Prostate gland (tissue), 2 donors: ENCODE results near the gene BCL7A. TPM values are rescaled to one million over a fixed set of nuclear protein-coding genes. Genes with fewer than 3 reads are reported as not detected.

Experiments
- DNase-seq: peaks from one replicate; pipeline ENCODE4 v3.0.0-alpha.2; 2019; ENCODE audit warnings: low spot score
- H3K27ac ChIP-seq, 2 donors: fragments of 200-600 bp; sonication (generic); 2 replicates each; pipeline ENCODE4 v1.5.1; 2017 to 2019
- H3K27me3 ChIP-seq: fragments of 200-600 bp; sonication (generic); replicated peaks from 2 replicates; pipeline ENCODE4 v1.5.1; 2019; ENCODE audit not compliant: insufficient read depth
- H3K36me3 ChIP-seq, 2 donors: fragments of 200-600 bp; sonication (generic); 1 replicate in 1 of 2; 2 replicates in 1 of 2; pipeline versions ENCODE4 v1.5.1 to v1.8.1; 2017 to 2019
- H3K4me1 ChIP-seq: fragments of 200-600 bp; sonication (generic); replicated peaks from 2 replicates; pipeline ENCODE4 v1.5.1; 2019
- H3K4me3 ChIP-seq, 2 donors: fragments of 200-600 bp; sonication (generic); 2 replicates each; pipeline ENCODE4 v1.5.1; 2017 to 2019
- H3K9me3 ChIP-seq: fragments of 200-600 bp; sonication (generic); 2 replicates; pipeline ENCODE4 v1.5.1; 2017
- CTCF ChIP-seq, 4 experiments: fragments of 200-600 bp in 2 of 4; fragments of 450-650 bp in 2 of 4; sonication (generic) in 2 of 4; IDR thresholded peaks; 1 replicate in 3 of 4; 2 replicates in 1 of 4; pipeline ENCODE4 v1.5.1; 2016 to 2019; ENCODE audit warnings: antibody characterized with exemption in 4 of 4, mild to moderate bottlenecking in 2 of 4, moderate library complexity in 2 of 4
- POLR2A ChIP-seq: fragments of 450-650 bp; IDR thresholded peaks from one replicate; pipeline ENCODE4 v1.6.1; 2016; ENCODE audit warnings: antibody characterized with exemption, mild to moderate bottlenecking
- POLR2AphosphoS5 ChIP-seq: sonication (generic); formaldehyde crosslinking; IDR thresholded peaks from one replicate; pipeline ENCODE4 v1.6.1; 2017; ENCODE audit warnings: antibody characterized with exemption
- WGBS: methylation state at CpG from one replicate; pipeline ENCODE4 v1.1.5; 2018; 5-methylcytosine and 5-hydroxymethylcytosine counted together
- intact Hi-C: fragments of 100-400 bp; cut with DNase I; formaldehyde crosslinking; loops from one replicate; pipeline ENCODE4 v1.14.2; 2022
- total RNA-seq, 2 donors: library from RNA; depleted of rRNA; stranded (reverse); fragments of >200 nt; gene quantifications; one replicate each; pipeline ENCODE4 v1.1.0, GENCODE V29; 2016

The BCL7A gene
- total RNA-seq, 2 donors from 2014 or later = 10.3 to 15.4 TPM

GRCh38 chr12:122064780-122065588, 43.3 kb downstream of the BCL7A start:
- intact Hi-C loops = loop anchor here (5.0 kb wide), 1 partner anchor 37 kb away; no protein-coding TSS in a partner anchor
- no peak for DNase-seq
- peak overlapping the region; percentile 69 to 77 for H3K27ac ChIP-seq
- H3K4me3 ChIP-seq = no peak overlapping the region
- no peaks in the 10 kb centered on the region for H3K27me3 ChIP-seq
- H3K4me1 ChIP-seq = peaks cover 9% of the 10 kb centered on the region
- H3K36me3 ChIP-seq = no peaks in the 10 kb centered on the region
- 62% methylated on average over 16 of the region's 16 CpGs for WGBS
- no peaks in the 10 kb centered on the region for H3K9me3 ChIP-seq
- no peak for TF ChIP-seq POLR2A
- TF ChIP-seq POLR2AphosphoS5 = no peak
- no peak for TF ChIP-seq CTCF (IDR thresholded peaks at IDR 0.05)

GRCh38 chr12:122067548-122067947, 45.9 kb downstream of the BCL7A start:
- 98% methylated on average over 5 of the region's 5 CpGs for WGBS
- H3K27ac ChIP-seq = peak overlapping the region in 1 of 2 donors; percentile 33
- no peaks in the 10 kb centered on the region for H3K9me3 ChIP-seq
- intact Hi-C loops = loop anchor here (5.0 kb wide), 1 partner anchor 35 kb away; no protein-coding TSS in a partner anchor
- H3K36me3 ChIP-seq = no peaks in the 10 kb centered on the region
- no peak overlapping the region for H3K4me3 ChIP-seq
- TF ChIP-seq CTCF (IDR thresholded peaks at IDR 0.05) (no peak), POLR2A (no peak), POLR2AphosphoS5 (no peak)
- no peaks in the 10 kb centered on the region for H3K27me3 ChIP-seq
- DNase-seq = no peak
- H3K4me1 ChIP-seq = peaks cover 19% of the 10 kb centered on the region

- peaks cover 16% of the 10 kb centered on the region for H3K4me1 ChIP-seq
- H3K27ac ChIP-seq = peak overlapping the region in 1 of 2 donors; percentile 33
- TF ChIP-seq POLR2A = no peak
- TF ChIP-seq POLR2AphosphoS5 = peak; percentile 75
- TF ChIP-seq CTCF (IDR thresholded peaks at IDR 0.05) = peak in 1 of 4 experiments; percentile 30
- H3K27me3 ChIP-seq = no peaks in the 10 kb centered on the region
- intact Hi-C loops = loop anchor here (5.0 kb wide), 1 partner anchor 34 kb away; no protein-coding TSS in a partner anchor
- H3K36me3 ChIP-seq = no peaks in the 10 kb centered on the region
- 31% methylated on average over 13 of the region's 13 CpGs for WGBS
- peak; percentile 38 for DNase-seq
- H3K9me3 ChIP-seq = no peaks in the 10 kb centered on the region
- H3K4me3 ChIP-seq = no peak overlapping the region
Observed at GRCh38 chr12:122067966-122068365, 46.3 kb downstream of the BCL7A start.

- WGBS = 46% methylated on average over 11 of the region's 11 CpGs
- DNase-seq = peak; percentile 82
- H3K36me3 ChIP-seq = no peaks in the 10 kb centered on the region
- H3K4me1 ChIP-seq = peaks cover 11% of the 10 kb centered on the region
- intact Hi-C loops = no loop called here
- TF ChIP-seq CTCF (IDR thresholded peaks at IDR 0.05) (no peak), POLR2A (no peak), POLR2AphosphoS5 (peak; percentile 79)
- no peaks in the 10 kb centered on the region for H3K9me3 ChIP-seq
- H3K27me3 ChIP-seq = no peaks in the 10 kb centered on the region
- peak overlapping the region; percentile 57 to 60 for H3K27ac ChIP-seq
- H3K4me3 ChIP-seq = no peak overlapping the region
Observed at GRCh38 chr12:122072031-122072970, 50.6 kb downstream of the BCL7A start.
